Neuronal stem cell (in vitro differentiated cells): ENCODE measurements around the gene SLC22A13.

Experiments
- DNase-seq: peaks from one replicate; pipeline ENCODE4 v3.0.0-alpha.2; 2013; ENCODE audit warnings: low spot score
- H2AFZ ChIP-seq: one replicate; pipeline ENCODE4 v1.6.1; 2013; ENCODE audit warnings: mild to moderate bottlenecking, low read length, inconsistent platforms
- H2AK5ac ChIP-seq: 2 replicates; pipeline ENCODE4 v1.6.1; 2013; ENCODE audit warnings: low read depth, mild to moderate bottlenecking, inconsistent platforms, low read length, moderate library complexity, mixed read lengths
- H2BK120ac ChIP-seq: 2 replicates; pipeline ENCODE4 v1.6.1; 2013; ENCODE audit warnings: low read depth, mild to moderate bottlenecking, inconsistent platforms, low read length, moderate library complexity, mixed read lengths
- H2BK12ac ChIP-seq: one replicate; pipeline ENCODE4 v1.6.1; 2013; ENCODE audit warnings: low read length, inconsistent platforms
- H2BK15ac ChIP-seq: 2 replicates; pipeline ENCODE4 v1.6.1; 2013; ENCODE audit warnings: mild to moderate bottlenecking, low read length, inconsistent platforms, mixed read lengths
- H2BK5ac ChIP-seq: one replicate; pipeline ENCODE4 v1.6.1; 2013; ENCODE audit warnings: inconsistent platforms, mild to moderate bottlenecking, low read length, moderate library complexity
- H3K14ac ChIP-seq: one replicate; pipeline ENCODE4 v1.6.1; 2013; ENCODE audit warnings: low read length, inconsistent platforms
- H3K18ac ChIP-seq: 2 replicates; pipeline ENCODE4 v1.6.1; 2013; ENCODE audit warnings: low read length, inconsistent platforms
- H3K23ac ChIP-seq: 2 replicates; pipeline ENCODE4 v1.6.1; 2013; ENCODE audit warnings: low read depth, mild to moderate bottlenecking, mixed read lengths, low read length, inconsistent platforms; ENCODE audit not compliant: poor library complexity
- H3K27ac ChIP-seq: replicated peaks from 3 replicates; pipeline ENCODE4 v1.5.1; 2013; ENCODE audit warnings: low read length, inconsistent platforms
- H3K27me3 ChIP-seq, 3 experiments: 2 replicates each; pipeline ENCODE4 v1.6.1; 2013; ENCODE audit warnings: low read length in 3 of 3, mild to moderate bottlenecking in 2 of 3, inconsistent platforms in 1 of 3, low read depth in 1 of 3, mixed read lengths in 1 of 3, moderate library complexity in 1 of 3; ENCODE audit not compliant: control insufficient read depth in 3 of 3, insufficient read depth in 3 of 3
- H3K36me3 ChIP-seq, 2 donors: replicated peaks in 1 of 2; 2 replicates each; pipeline ENCODE4 v1.6.1; 2013; ENCODE audit warnings: low read length in 2 of 2; ENCODE audit not compliant: control insufficient read depth in 2 of 2, insufficient read depth in 2 of 2
- H3K4ac ChIP-seq: 2 replicates; pipeline ENCODE4 v1.6.1; 2013; ENCODE audit warnings: inconsistent platforms, mild to moderate bottlenecking, low read length, moderate library complexity
- H3K4me1 ChIP-seq, 2 donors: 1 replicate in 1 of 2; 2 replicates in 1 of 2; pipeline ENCODE4 v1.6.1; 2013; ENCODE audit warnings: low read length in 2 of 2, low read depth in 1 of 2; ENCODE audit not compliant: control insufficient read depth in 2 of 2, insufficient read depth in 1 of 2
- H3K4me2 ChIP-seq: one replicate; pipeline ENCODE4 v1.6.1; 2013; ENCODE audit warnings: mild to moderate bottlenecking, low read length, inconsistent platforms; ENCODE audit not compliant: insufficient read depth, poor library complexity, severe bottlenecking
- H3K4me3 ChIP-seq, 2 donors: 2 replicates each; pipeline ENCODE4 v1.5.1; 2013; ENCODE audit warnings: low read length in 2 of 2, mild to moderate bottlenecking in 2 of 2, inconsistent platforms in 1 of 2, moderate library complexity in 1 of 2
- H3K79me1 ChIP-seq: one replicate; pipeline ENCODE4 v1.6.1; 2013; ENCODE audit warnings: low read depth, mild to moderate bottlenecking, inconsistent platforms, low read length, moderate library complexity
- H3K9ac ChIP-seq: one replicate; pipeline ENCODE4 v1.6.1; 2013; ENCODE audit warnings: mild to moderate bottlenecking, low read depth, low read length, inconsistent platforms; ENCODE audit not compliant: poor library complexity
- H3K9me3 ChIP-seq, 2 donors: replicated peaks in 1 of 2; 2 replicates each; pipeline versions ENCODE3 to v1.6.1; 2013; ENCODE audit warnings: low read length in 2 of 2, mild to moderate bottlenecking in 2 of 2, inconsistent platforms in 1 of 2, low read depth in 1 of 2, mixed read lengths in 1 of 2, moderate library complexity in 1 of 2; ENCODE audit not compliant: control insufficient read depth in 2 of 2, insufficient read depth in 1 of 2
- H4K8ac ChIP-seq: one replicate; pipeline ENCODE4 v1.6.1; 2013; ENCODE audit warnings: low read depth, mild to moderate bottlenecking, inconsistent platforms, low read length, moderate library complexity
- H4K91ac ChIP-seq: one replicate; pipeline ENCODE4 v1.6.1; 2013; ENCODE audit warnings: low read length, low read depth, mild to moderate bottlenecking, inconsistent platforms; ENCODE audit not compliant: poor library complexity
- WGBS, 2 donors: extraction: QIAGEN DNeasy Blood & Tissue Kit; methylation state at CpG; one replicate each; pipeline ENCODE4 v1.1.7; 2013; ENCODE audit warnings: missing lambda C conversion rate in 2 of 2, mixed read lengths in 1 of 2; ENCODE audit not compliant: insufficient read length in 2 of 2, insufficient replicate concordance in 1 of 2; ENCODE audit errors: extremely low coverage in 2 of 2; 5-methylcytosine and 5-hydroxymethylcytosine counted together

The SLC22A13 gene

GRCh38 chr3:38270606-38271005 lies 5.0 kb downstream of the SLC22A13 start:
- Histone ChIP-seq H3K4me1 (peaks cover 2 to 3% of the 10 kb centered on the region in 2 donors), H3K23ac (no peak overlapping the region), H3K4ac (no peak overlapping the region), H3K9me3 (peaks cover 0 to 2% of the 10 kb centered on the region in 2 donors), H2AK5ac (no peak overlapping the region), H2AFZ (no peak overlapping the region), H3K27ac (no peak overlapping the region), H2BK120ac (no peak overlapping the region), H4K8ac (no peak overlapping the region), H3K4me2 (no peak overlapping the region), H3K14ac (no peak overlapping the region), H4K91ac (no peak overlapping the region), H3K36me3 (no peaks in the 10 kb centered on the region), H2BK12ac (no peak overlapping the region), H2BK15ac (no peak overlapping the region), H3K9ac (no peak overlapping the region), H3K27me3 (no peaks in the 10 kb centered on the region), H3K18ac (no peak overlapping the region), H2BK5ac (no peak overlapping the region), H3K4me3 (no peak overlapping the region), H3K79me1 (no peaks in the 10 kb centered on the region)
- WGBS, 2 donors, result no CpG with 5 or more reads among the region's 3 CpGs
- no peak for DNase-seq

GRCh38 chr3:38271553-38271952 lies 5.9 kb downstream of the SLC22A13 start:
- Histone ChIP-seq H3K9me3 (peaks cover 0 to 3% of the 10 kb centered on the region in 2 donors), H3K4me1 (peaks cover 2 to 3% of the 10 kb centered on the region in 2 donors), H3K9ac (no peak overlapping the region), H2BK15ac (no peak overlapping the region), H4K8ac (no peak overlapping the region), H2AK5ac (no peak overlapping the region), H2AFZ (no peak overlapping the region), H3K4me2 (no peak overlapping the region), H3K23ac (no peak overlapping the region), H3K27ac (no peak overlapping the region), H3K79me1 (no peaks in the 10 kb centered on the region), H3K4me3 (no peak overlapping the region), H3K14ac (no peak overlapping the region), H3K18ac (no peak overlapping the region), H4K91ac (no peak overlapping the region), H2BK5ac (no peak overlapping the region), H2BK12ac (no peak overlapping the region), H2BK120ac (no peak overlapping the region), H3K27me3 (no peaks in the 10 kb centered on the region), H3K36me3 (no peaks in the 10 kb centered on the region), H3K4ac (no peak overlapping the region)
- no CpG with 5 or more reads among the region's 5 CpGs for WGBS, 2 donors
- DNase-seq, result no peak

DNA sequence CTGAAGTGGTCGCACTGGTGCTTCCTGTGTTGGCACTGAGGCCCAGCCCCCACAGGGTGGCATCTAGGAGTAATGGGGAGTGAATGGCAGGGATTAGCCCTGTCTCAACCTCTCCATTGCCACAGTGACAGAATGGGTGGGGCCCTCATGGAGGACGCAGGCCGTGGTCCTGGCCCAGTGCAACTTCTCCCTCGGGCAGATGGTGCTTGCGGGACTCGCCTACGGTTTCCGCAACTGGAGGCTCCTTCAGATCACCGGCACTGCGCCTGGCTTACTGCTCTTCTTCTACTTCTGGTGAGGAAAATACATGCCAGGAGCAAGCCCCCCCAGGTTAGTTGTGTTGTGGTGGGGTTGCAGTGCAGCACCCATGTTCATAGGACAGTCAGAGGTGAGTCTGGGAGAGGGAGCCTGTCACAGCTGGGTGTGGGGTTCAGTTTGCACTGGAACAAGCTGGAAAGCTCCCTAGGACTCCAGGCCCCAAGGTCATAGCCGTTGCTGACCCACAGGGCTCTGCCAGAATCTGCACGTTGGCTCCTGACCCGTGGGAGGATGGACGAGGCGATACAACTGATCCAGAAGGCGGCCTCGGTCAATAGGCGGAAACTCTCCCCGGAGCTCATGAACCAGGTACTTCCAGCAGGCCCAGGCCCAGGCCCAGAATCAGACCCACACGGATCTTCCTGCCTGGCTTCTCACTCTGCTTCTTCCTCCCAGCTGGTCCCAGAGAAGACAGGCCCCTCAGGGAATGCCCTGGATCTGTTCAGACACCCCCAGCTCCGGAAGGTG lies 9.4 kb downstream of the SLC22A13 start:
- peak overlapping the region; percentile 75 for H3K23ac ChIP-seq
- H3K4me2 ChIP-seq, result no peak overlapping the region
- peak overlapping the region; percentile 47 for H3K14ac ChIP-seq
- H2BK5ac ChIP-seq, result no peak overlapping the region
- no CpG with 5 or more reads among the region's 21 CpGs for WGBS, 2 donors
- no peak overlapping the region for H3K4ac ChIP-seq
- H2BK15ac ChIP-seq, result peak overlapping the region; percentile 9
- H3K27me3 ChIP-seq, result no peaks in the 10 kb centered on the region
- H2BK12ac ChIP-seq, result no peak overlapping the region
- H3K4me1 ChIP-seq, result peaks cover 0 to 3% of the 10 kb centered on the region in 2 donors
- no peak overlapping the region for H2BK120ac ChIP-seq
- H2AFZ ChIP-seq, result no peak overlapping the region
- H3K9ac ChIP-seq, result no peak overlapping the region
- no peak overlapping the region for H4K8ac ChIP-seq
- H3K18ac ChIP-seq, result no peak overlapping the region
- H4K91ac ChIP-seq, result no peak overlapping the region
- no peaks in the 10 kb centered on the region for H3K36me3 ChIP-seq
- H3K79me1 ChIP-seq, result peaks cover 4% of the 10 kb centered on the region
- H3K27ac ChIP-seq, result no peak overlapping the region
- H3K4me3 ChIP-seq, result peak overlapping the region in 1 of 2 donors; percentile 51
- no peak for DNase-seq
- H3K9me3 ChIP-seq, result peaks cover 0 to 3% of the 10 kb centered on the region in 2 donors
- H2AK5ac ChIP-seq, result peak overlapping the region; percentile 34

DNA sequence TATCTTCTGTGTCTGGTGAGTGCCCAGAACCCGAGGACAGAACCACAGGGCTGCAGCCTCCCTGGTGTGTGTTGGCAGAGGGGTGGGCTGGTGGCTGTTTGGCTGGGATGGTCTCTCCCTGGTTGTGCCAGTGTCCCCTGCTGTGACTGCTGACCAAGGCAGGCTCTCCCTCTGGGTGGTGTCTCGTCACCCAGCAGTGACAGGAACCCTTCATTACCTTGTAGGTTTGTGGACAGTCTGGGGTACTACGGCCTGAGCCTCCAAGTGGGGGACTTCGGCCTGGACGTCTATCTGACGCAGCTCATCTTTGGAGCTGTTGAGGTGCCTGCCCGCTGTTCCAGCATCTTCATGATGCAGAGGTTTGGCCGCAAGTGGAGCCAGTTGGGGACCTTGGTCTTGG lies 10.0 kb downstream of the SLC22A13 start:
- H2BK15ac ChIP-seq, result no peak overlapping the region
- no peak overlapping the region for H3K9ac ChIP-seq
- no peak overlapping the region for H2BK12ac ChIP-seq
- H3K4me2 ChIP-seq, result no peak overlapping the region
- DNase-seq, result no peak
- peaks cover 4% of the 10 kb centered on the region for H3K79me1 ChIP-seq
- H3K27ac ChIP-seq, result no peak overlapping the region
- H3K14ac ChIP-seq, result peak overlapping the region; percentile 47
- no peak overlapping the region for H3K4me3 ChIP-seq
- no CpG with 5 or more reads among the region's 8 CpGs for WGBS, 2 donors
- H4K91ac ChIP-seq, result no peak overlapping the region
- peaks cover 0 to 3% of the 10 kb centered on the region in 2 donors for H3K4me1 ChIP-seq
- no peak overlapping the region for H2BK120ac ChIP-seq
- peaks cover 0 to 3% of the 10 kb centered on the region in 2 donors for H3K9me3 ChIP-seq
- no peaks in the 10 kb centered on the region for H3K36me3 ChIP-seq
- H3K18ac ChIP-seq, result no peak overlapping the region
- no peaks in the 10 kb centered on the region for H3K27me3 ChIP-seq
- peak overlapping the region; percentile 75 for H3K23ac ChIP-seq
- peak overlapping the region; percentile 34 for H2AK5ac ChIP-seq
- H2AFZ ChIP-seq, result no peak overlapping the region
- H3K4ac ChIP-seq, result no peak overlapping the region
- H2BK5ac ChIP-seq, result no peak overlapping the region
- H4K8ac ChIP-seq, result no peak overlapping the region
